NCI-H2196 (cell line): Measurements from ENCODE around the gene JADE2.

Experiments
- DNase-seq: peaks from one replicate; lab custom pipeline; 2025; ENCODE audit not compliant: unreplicated experiment; lab: John Stamatoyannopoulos, UW

The JADE2 gene

GRCh38 chr5:134529460-134529859 lies 4.0 kb downstream of the JADE2 start:
- DNase-seq = no peak

- DNase-seq = no peak
These were observed 5.0 kb downstream of the JADE2 start for GRCh38 chr5:134530301-134531077.

- no peak for DNase-seq
These were observed 7.8 kb downstream of the JADE2 start for GRCh38 chr5:134533115-134533815.

GRCh38 chr5:134534058-134534725 lies 8.7 kb downstream of the JADE2 start:
- DNase-seq = no peak

GRCh38 chr5:134534726-134535110 lies 9.2 kb downstream of the JADE2 start:
- DNase-seq = no peak

- DNase-seq = no peak
These were observed 11.4 kb downstream of the JADE2 start for GRCh38 chr5:134536876-134537275.

GRCh38 chr5:134537297-134537696 lies 11.8 kb downstream of the JADE2 start:
- no peak for DNase-seq

GRCh38 chr5:134538296-134538695 lies 12.8 kb downstream of the JADE2 start:
- DNase-seq = no peak

GRCh38 chr5:134539732-134540131 lies 14.3 kb downstream of the JADE2 start:
- no peak for DNase-seq

- no peak for DNase-seq
These were observed 15.6 kb downstream of the JADE2 start for GRCh38 chr5:134540747-134541733.

- no peak for DNase-seq
These were observed 16.4 kb downstream of the JADE2 start for GRCh38 chr5:134541736-134542376.

- no peak for DNase-seq
These were observed 18.5 kb downstream of the JADE2 start for GRCh38 chr5:134543820-134544614.

- DNase-seq = no peak
These were observed 19.8 kb downstream of the JADE2 start for GRCh38 chr5:134545070-134545868.

GRCh38 chr5:134547066-134547465 lies 21.6 kb downstream of the JADE2 start:
- DNase-seq = no peak

- no peak for DNase-seq
These were observed 22.1 kb downstream of the JADE2 start for GRCh38 chr5:134547579-134547978.

- DNase-seq = no peak
These were observed 22.7 kb downstream of the JADE2 start for GRCh38 chr5:134547999-134548658.

- DNase-seq = no peak
These were observed 24.2 kb downstream of the JADE2 start for GRCh38 chr5:134549714-134550113.
